T47D (cell line): Measurements from ENCODE around the gene H3-3A.

ENCODE experiments used
- DNase-seq, 2 experiments: peaks; one replicate each; pipeline versions ENCODE4 v3.0.0 to v3.0.0-alpha.2; 2011 to 2012; ENCODE audit warnings: low read depth in 1 of 2, low spot score in 1 of 2
- JUND ChIP-seq: IDR thresholded peaks from 2 replicates; pipeline ENCODE4 v1.6.1; 2012; ENCODE audit warnings: low read depth
- in situ Hi-C: cut with HindIII; loops from 2 replicates; pipeline ENCODE4 v1.10.0; 2016; ENCODE audit warnings: low sequenced_read_pairs, low pct_unique_long_range_greater_than_20kb

H3-3A gene

GRCh38 chr1:226035915-226036314, 26.6 kb upstream of the H3-3A start:
- TF ChIP-seq JUND, result no peak
- DNase-seq, result no peak
- in situ Hi-C loops, result no loop called here

GRCh38 chr1:226038661-226039060, 23.9 kb upstream of the H3-3A start:
- in situ Hi-C loops, result no loop called here
- TF ChIP-seq JUND, result no peak

GRCh38 chr1:226041419-226041818, 21.1 kb upstream of the H3-3A start:
- in situ Hi-C loops, result no loop called here
- no peak for TF ChIP-seq JUND
- DNase-seq, result no peak

More at GRCh38 chr1:226038661-226039060, 23.9 kb upstream of the H3-3A start:
- no peak for DNase-seq

GRCh38 chr1:226044514-226045101, 17.9 kb upstream of the H3-3A start:
- no peak for DNase-seq
- TF ChIP-seq JUND, result no peak
- in situ Hi-C loops, result no loop called here

- no peak for DNase-seq
- in situ Hi-C loops, result no loop called here
- TF ChIP-seq JUND, result no peak
Observed at GRCh38 chr1:226046240-226046639, 16.3 kb upstream of the H3-3A start.

GRCh38 chr1:226047495-226047894, 15.0 kb upstream of the H3-3A start:
- no peak for DNase-seq
- in situ Hi-C loops, result no loop called here
- no peak for TF ChIP-seq JUND

GRCh38 chr1:226048886-226049285, 13.6 kb upstream of the H3-3A start:
- in situ Hi-C loops, result no loop called here
- no peak for TF ChIP-seq JUND
- no peak for DNase-seq

- in situ Hi-C loops, result no loop called here
- DNase-seq, result no peak
- TF ChIP-seq JUND, result no peak
Observed at GRCh38 chr1:226050133-226050532, 12.4 kb upstream of the H3-3A start.

- no peak for DNase-seq
- in situ Hi-C loops, result no loop called here
- TF ChIP-seq JUND, result no peak
Observed at GRCh38 chr1:226051365-226051764, 11.2 kb upstream of the H3-3A start.

GRCh38 chr1:226052061-226052460, 10.5 kb upstream of the H3-3A start:
- in situ Hi-C loops, result no loop called here
- no peak for TF ChIP-seq JUND
- DNase-seq, result no peak

GRCh38 chr1:226054519-226055327, 7.8 kb upstream of the H3-3A start:
- in situ Hi-C loops, result no loop called here
- DNase-seq, result no peak
- no peak for TF ChIP-seq JUND

- TF ChIP-seq JUND, result no peak
- in situ Hi-C loops, result no loop called here
- DNase-seq, result no peak
Observed at GRCh38 chr1:226059709-226060108, 2.8 kb upstream of the H3-3A start.

GRCh38 chr1:226060427-226060826, 2.1 kb upstream of the H3-3A start:
- in situ Hi-C loops, result no loop called here
- DNase-seq, result no peak
- TF ChIP-seq JUND, result no peak
